Transverse colon (tissue), 4 donors: ENCODE results near the gene BAHCC1. TPM values are rescaled to one million over a fixed set of nuclear protein-coding genes. Genes with fewer than 3 reads are reported as not detected.

Experiments used
- DNase-seq: peaks from one replicate; pipeline ENCODE4 v3.0.0-alpha.2; 2019
- H3K27ac ChIP-seq, 4 donors: fragments of 200-600 bp; sonication (generic); 2 replicates each; pipeline ENCODE4 v1.5.1; 2016 to 2018; ENCODE audit warnings: inconsistent platforms in 4 of 4
- H3K27me3 ChIP-seq: fragments of 200-600 bp; sonication (generic); 2 replicates; pipeline ENCODE4 v1.5.1; 2017; ENCODE audit warnings: inconsistent platforms
- H3K36me3 ChIP-seq, 4 donors: fragments of 200-600 bp; sonication (generic); 2 replicates each; pipeline ENCODE4 v1.5.1; 2017 to 2019; ENCODE audit warnings: inconsistent platforms in 4 of 4
- H3K4me1 ChIP-seq, 4 donors: fragments of 200-600 bp; sonication (generic); 2 replicates each; pipeline ENCODE4 v1.5.1; 2017 to 2020; ENCODE audit warnings: inconsistent platforms in 4 of 4
- H3K4me3 ChIP-seq, 4 donors: fragments of 200-600 bp; sonication (generic); 1 replicate in 1 of 4; 2 replicates in 3 of 4; pipeline versions ENCODE4 v1.5.1 to v1.6.1; 2017 to 2019; ENCODE audit warnings: inconsistent platforms in 4 of 4
- H3K9me3 ChIP-seq, 2 donors: fragments of 200-600 bp; sonication (generic); 2 replicates each; pipeline ENCODE4 v1.5.1; 2017 to 2019; ENCODE audit warnings: inconsistent platforms in 2 of 2
- CTCF ChIP-seq, 5 experiments: fragments of 200-600 bp in 3 of 5; fragments of 450-650 bp in 2 of 5; sonication (generic) in 3 of 5; IDR thresholded peaks; 1 replicate in 2 of 5; 2 replicates in 3 of 5; pipeline ENCODE4 v1.5.1; 2016 to 2017; ENCODE audit warnings: antibody characterized with exemption in 5 of 5, inconsistent platforms in 3 of 5, mild to moderate bottlenecking in 2 of 5, moderate library complexity in 1 of 5
- EP300 ChIP-seq: sonication (generic); formaldehyde crosslinking; IDR thresholded peaks from one replicate; pipeline ENCODE4 v1.6.1; 2017; ENCODE audit warnings: antibody characterized with exemption, low read depth
- POLR2A ChIP-seq: fragments of 450-650 bp; IDR thresholded peaks from one replicate; pipeline ENCODE4 v1.6.1; 2016; ENCODE audit warnings: antibody characterized with exemption, mild to moderate bottlenecking, moderate library complexity
- POLR2AphosphoS5 ChIP-seq, 3 donors: sonication (generic); formaldehyde crosslinking; IDR thresholded peaks; one replicate each; pipeline ENCODE4 v1.6.1; 2016; ENCODE audit warnings: antibody characterized with exemption in 3 of 3
- WGBS, 2 donors: methylation state at CpG; one replicate each; pipeline ENCODE4 v1.1.5; 2018; ENCODE audit warnings: low coverage in 1 of 2; 5-methylcytosine and 5-hydroxymethylcytosine counted together
- in situ Hi-C, 4 donors: fragments of 200-750 bp; cut with MboI; loops; one replicate each; pipeline versions ENCODE4 v1.15.0 to v1.15.1; 2017; ENCODE audit warnings: low sequenced_read_pairs in 3 of 4, low pct_ligation_motif_present in 1 of 4, low pct_unique_long_range_greater_than_20kb in 1 of 4
- intact Hi-C: fragments of 100-400 bp; cut with DNase I; formaldehyde crosslinking; loops from one replicate; pipeline ENCODE4 v1.15.1; 2023; ENCODE audit warnings: low total_unique reads
- total RNA-seq, 4 donors: library from RNA; depleted of rRNA; stranded (reverse); fragments of >200 nt; gene quantifications; one replicate each; pipeline ENCODE4 v1.1.0, GENCODE V29; 2016

Gene BAHCC1
- total RNA-seq, 4 donors from 2014 or later: 8.7 to 133 (median 12.4) TPM

- H3K4me1 ChIP-seq: peaks cover 27 to 68% (median 53%) of the 10 kb centered on the region in 4 donors
- in situ Hi-C loops (no loop called here), intact Hi-C loops (loop anchor here (5.0 kb wide), 1 partner anchor 1053 kb away; the partner anchor contains the start of gene NARF)
- DNase-seq: no peak
- no peaks in the 10 kb centered on the region for H3K27me3 ChIP-seq
- TF ChIP-seq POLR2AphosphoS5 (IDR thresholded peaks at IDR 0.05) (peak in 1 of 3 donors; percentile 5), POLR2A (no peak), CTCF (IDR thresholded peaks at IDR 0.05) (no peak), EP300 (no peak)
- H3K36me3 ChIP-seq: no peaks in the 10 kb centered on the region
- H3K4me3 ChIP-seq: peak overlapping the region in 1 of 4 donors; percentile 20
- H3K27ac ChIP-seq: peak overlapping the region; percentile 95 to 99 (median 98)
- 65 to 78% methylated on average over 16 to 39 of the region's 39 CpGs for WGBS, 2 donors
- H3K9me3 ChIP-seq: no peaks in the 10 kb centered on the region
These were observed 8.6 kb downstream of the BAHCC1 start for GRCh38 chr17:81403671-81404534.

DNA sequence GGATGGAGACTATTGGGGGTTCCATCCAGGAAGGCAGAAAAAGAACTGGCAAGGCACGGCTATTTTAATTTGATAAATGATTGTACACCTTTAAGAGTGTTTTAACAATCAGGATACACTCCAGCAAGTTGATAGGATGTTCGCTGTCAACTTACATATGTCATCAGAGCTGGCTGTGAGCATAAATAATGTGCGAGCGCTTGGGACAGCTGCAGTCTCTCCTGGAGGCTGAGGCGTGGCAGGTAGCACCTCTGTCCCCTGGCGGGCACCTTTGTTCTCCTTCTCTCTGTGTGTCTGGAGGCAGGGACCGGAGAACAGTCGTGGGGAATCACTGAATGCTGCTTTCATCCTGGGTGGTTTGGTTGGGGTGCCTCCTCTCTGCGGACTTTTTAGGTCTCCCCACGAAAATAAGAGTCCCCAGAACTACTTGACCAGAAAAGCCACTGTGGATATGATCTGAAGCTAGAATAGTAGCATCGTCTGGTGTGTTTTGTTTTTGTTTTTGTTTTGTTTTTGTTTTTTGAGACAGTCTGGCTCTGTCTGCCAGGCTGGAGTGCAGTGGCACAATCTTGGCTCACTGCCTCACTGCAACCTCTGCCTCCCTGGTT lies 9.4 kb downstream of the BAHCC1 start:
- peak; percentile 59 for DNase-seq
- intact Hi-C loops: loop anchor here (5.0 kb wide), 1 partner anchor 1053 kb away; the partner anchor contains the start of gene NARF
- H3K4me3 ChIP-seq: no peak overlapping the region

DNA sequence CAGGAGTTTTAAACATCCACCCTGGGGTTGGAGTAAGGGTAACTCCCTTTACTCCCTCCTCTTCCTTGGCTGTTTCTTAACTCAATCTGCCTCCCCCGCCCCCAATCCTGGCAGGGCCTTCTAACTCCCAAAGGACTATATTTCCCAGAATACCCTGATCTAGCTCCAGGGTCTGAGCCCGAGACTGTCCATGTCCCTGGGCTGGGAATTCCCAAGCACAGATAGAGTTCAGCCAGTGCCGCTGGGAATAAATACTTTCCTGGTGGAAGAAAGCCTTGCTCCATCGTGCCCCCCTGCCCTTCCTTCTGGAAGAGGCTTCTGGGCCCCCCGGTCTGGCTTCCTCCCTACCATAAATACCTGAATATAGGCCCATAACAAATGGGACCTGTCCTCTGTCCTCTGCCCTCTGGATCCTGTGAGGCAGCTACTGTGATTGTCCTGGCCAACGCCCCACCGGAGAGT lies 10.2 kb downstream of the BAHCC1 start:
- H3K27ac ChIP-seq: peak overlapping the region; percentile 95 to 99 (median 98)
- 54% methylated on average over 7 of the region's 7 CpGs; no CpG with 5 or more reads in 1 of the 2 donors for WGBS, 2 donors
- H3K4me3 ChIP-seq: no peak overlapping the region
- intact Hi-C loops (no loop called here), in situ Hi-C loops (no loop called here)
- H3K4me1 ChIP-seq: peaks cover 27 to 65% (median 52%) of the 10 kb centered on the region in 4 donors
- no peak for DNase-seq
- no peaks in the 10 kb centered on the region for H3K27me3 ChIP-seq
- TF ChIP-seq CTCF (IDR thresholded peaks at IDR 0.05) (no peak), POLR2A (no peak), POLR2AphosphoS5 (IDR thresholded peaks at IDR 0.05) (peak; percentile 34 to 54 (median 38)), EP300 (no peak)
- H3K9me3 ChIP-seq: no peaks in the 10 kb centered on the region
- no peaks in the 10 kb centered on the region for H3K36me3 ChIP-seq

More for the DNA sequence above, 9.4 kb downstream of the BAHCC1 start:
- no peaks in the 10 kb centered on the region for H3K36me3 ChIP-seq
- TF ChIP-seq POLR2AphosphoS5 (IDR thresholded peaks at IDR 0.05): peak; percentile 49 to 74 (median 56)
- TF ChIP-seq POLR2A: peak; percentile 59
- peak in 3 of 5 experiments; percentile 7 to 32 (median 29) for TF ChIP-seq CTCF (IDR thresholded peaks at IDR 0.05)
- TF ChIP-seq EP300: no peak
- 13 to 31% methylated on average over 4 to 10 of the region's 11 CpGs for WGBS, 2 donors
- no peaks in the 10 kb centered on the region for H3K9me3 ChIP-seq
- in situ Hi-C loops: no loop called here
- peak overlapping the region; percentile 95 to 99 (median 98) for H3K27ac ChIP-seq
- H3K4me1 ChIP-seq: peaks cover 27 to 68% (median 53%) of the 10 kb centered on the region in 4 donors
- no peaks in the 10 kb centered on the region for H3K27me3 ChIP-seq
